ENCODE results near the gene SH2D6. TPM values are rescaled to one million over a fixed set of nuclear protein-coding genes. Genes with fewer than 3 reads are reported as not detected.

SH2D6 gene
- polyA plus RNA-seq, 2 of the 4 experiments (the other 2 are of a cell fraction) = 1.4 to 1.8 TPM

- TF ChIP-seq HMGXB4 (CRISPR knock-in tag; IDR thresholded peaks at IDR 0.05; ENCODE audit: borderline replicate concordance) (no peak), BCL3 (IDR thresholded peaks at IDR 0.05) (no peak), RNF2 (IDR thresholded peaks at IDR 0.05; ENCODE audit: borderline replicate concordance, low read depth) (no peak), FOXS1 (CRISPR knock-in tag; IDR thresholded peaks at IDR 0.05) (no peak), PBX3 (IDR thresholded peaks at IDR 0.05) (no peak), CBX2 (IDR thresholded peaks at IDR 0.05; ENCODE audit: borderline replicate concordance, low read depth) (no peak), EHF (CRISPR knock-in tag; IDR thresholded peaks at IDR 0.05) (no peak), CBX8 (IDR thresholded peaks at IDR 0.05) (no peak)
Measured at GRCh38 chr2:85401464-85401805, 17.1 kb upstream of the SH2D6 start (continued).

- FAIRE-seq (no peak), DNase-seq (ENCODE audit: low read depth in 1 of 2, low spot score in 1 of 2) (no peak), ATAC-seq (peak in 1 of 2 experiments; percentile 11; a peak in 2 of 6 replicates)
- H3K4me2 ChIP-seq = no peak overlapping the region
- H3K9me3 ChIP-seq = peaks cover 12% of the 10 kb centered on the region; the same call in 2 of the 3 replicates
- TF ChIP-seq GATA3 (IDR thresholded peaks at IDR 0.05; ENCODE audit: borderline replicate concordance) (no peak), CHD4 (IDR thresholded peaks at IDR 0.05; ENCODE audit: borderline replicate concordance) (no peak), SMC3 (IDR thresholded peaks at IDR 0.05) (no peak), REST (IDR thresholded peaks at IDR 0.05) (no peak), MAZ (IDR thresholded peaks at IDR 0.05; ENCODE audit: borderline replicate concordance, low read depth, low read length) (no peak), PBX3 (IDR thresholded peaks at IDR 0.05) (no peak), JUNB (IDR thresholded peaks at IDR 0.05) (no peak), HOXB13 (CRISPR knock-in tag; IDR thresholded peaks at IDR 0.05; ENCODE audit: low read depth) (no peak), CHD2 (IDR thresholded peaks at IDR 0.05; ENCODE audit: low read length, partially characterized antibody) (no peak), ZC3H11A (IDR thresholded peaks at IDR 0.05) (no peak), EP300 (IDR thresholded peaks at IDR 0.05) (no peak), EHMT2 (IDR thresholded peaks at IDR 0.05; ENCODE audit: low read depth) (no peak), MAX (IDR thresholded peaks at IDR 0.05) (no peak), E2F6 (IDR thresholded peaks at IDR 0.05; ENCODE audit: borderline replicate concordance, low read depth) (no peak)
- ChIA-PET CTCF (interaction anchor here (1.1 to 41.9 kb wide), 4 partner anchors 11 to 335 kb away, joined by 3 to 1185 read pairs (median 15); partner anchors contain the start of genes GGCX and MAT2A), POLR2A (no interaction called here)
- no peaks in the 10 kb centered on the region for H3K4me1 ChIP-seq
- WGBS (ENCODE audit: missing lambda C conversion rate) = 89% methylated on average over 8 of the region's 8 CpGs
- no peak overlapping the region for H3K27ac ChIP-seq
- H3K4me3 ChIP-seq = no peak overlapping the region
Measured at GRCh38 chr2:85401844-85402243, 16.7 kb upstream of the SH2D6 start.
